Measurements from ENCODE around the gene MYBPC3.

The MYBPC3 gene

DNA sequence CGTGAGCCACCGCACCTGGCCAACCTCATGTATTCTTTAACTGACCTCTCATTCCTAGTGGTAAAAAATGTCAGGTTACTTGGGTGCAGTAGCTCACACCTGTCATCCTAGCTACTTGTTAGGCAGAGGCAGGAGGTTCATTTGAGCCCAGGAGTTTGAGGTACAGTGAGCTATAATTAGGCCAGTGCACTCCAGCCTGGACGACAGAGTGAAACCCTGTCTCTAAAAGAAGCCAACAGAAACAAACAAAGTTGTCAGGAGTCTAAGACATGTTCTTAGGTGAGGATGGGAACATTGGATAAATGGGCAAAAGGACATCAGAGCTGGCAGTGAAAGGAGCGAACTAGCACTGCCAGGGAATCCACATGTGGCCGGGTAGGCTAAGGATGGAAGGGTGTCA, 64.4 kb downstream of the MYBPC3 start:
- Histone ChIP-seq H3K4me1 (ENCODE audit: insufficient read depth, low read length) (no peaks in the 10 kb centered on the region), H3K9ac (ENCODE audit: low read depth, low read length) (no peak overlapping the region), H3K4me3 (ENCODE audit: low read length) (no peak overlapping the region), H3K36me3 (ENCODE audit: insufficient read depth, low read depth, low read length) (peaks cover 93% of the 10 kb centered on the region), H3K9me3 (ENCODE audit: insufficient read depth, low read depth, low read length) (no peaks in the 10 kb centered on the region), H3K27me3 (ENCODE audit: insufficient read depth, low read length) (no peaks in the 10 kb centered on the region), H3K27ac (ENCODE audit: low read length) (no peak overlapping the region)

DNA sequence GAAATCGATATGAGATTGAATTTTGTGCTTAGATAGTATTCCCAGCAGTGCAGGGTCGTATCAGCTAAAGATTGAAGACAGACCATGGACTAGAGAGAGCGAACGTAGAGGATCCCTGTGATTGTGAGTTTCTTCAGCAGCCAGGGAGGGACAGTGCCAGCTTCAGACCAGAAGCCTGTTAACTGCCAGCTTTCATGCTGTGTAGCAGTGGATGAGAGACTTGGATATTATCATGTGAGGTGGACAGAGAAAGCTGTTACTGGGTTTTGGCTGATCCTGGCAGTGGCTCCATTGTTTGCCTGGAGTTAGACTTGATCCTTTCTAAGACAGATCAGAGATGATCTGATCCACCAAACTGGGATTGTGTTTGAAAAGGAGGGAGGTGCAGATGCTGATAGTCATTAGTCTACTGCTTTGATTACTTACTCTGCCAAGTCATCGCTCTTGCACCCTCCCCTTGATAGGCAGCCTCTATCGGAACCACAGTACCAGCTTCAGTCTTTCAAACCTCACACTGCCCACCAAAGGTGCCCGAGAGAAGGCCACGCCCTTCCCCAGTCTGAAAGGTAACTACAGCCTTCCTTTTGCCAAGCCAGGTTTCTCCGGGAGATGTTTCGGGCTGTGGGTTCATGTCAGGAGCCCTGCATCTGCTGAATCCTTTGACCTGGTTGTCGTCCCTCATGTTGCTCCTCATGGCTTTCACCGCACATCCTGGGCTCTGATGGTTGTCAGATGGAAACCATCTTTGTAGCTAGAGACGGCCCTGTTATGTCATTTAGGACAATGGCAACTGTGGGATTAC, 66.3 kb downstream of the MYBPC3 start:
- Histone ChIP-seq H3K9ac (ENCODE audit: low read depth, low read length) (no peak overlapping the region), H3K27ac (ENCODE audit: low read length) (no peak overlapping the region)

DNA sequence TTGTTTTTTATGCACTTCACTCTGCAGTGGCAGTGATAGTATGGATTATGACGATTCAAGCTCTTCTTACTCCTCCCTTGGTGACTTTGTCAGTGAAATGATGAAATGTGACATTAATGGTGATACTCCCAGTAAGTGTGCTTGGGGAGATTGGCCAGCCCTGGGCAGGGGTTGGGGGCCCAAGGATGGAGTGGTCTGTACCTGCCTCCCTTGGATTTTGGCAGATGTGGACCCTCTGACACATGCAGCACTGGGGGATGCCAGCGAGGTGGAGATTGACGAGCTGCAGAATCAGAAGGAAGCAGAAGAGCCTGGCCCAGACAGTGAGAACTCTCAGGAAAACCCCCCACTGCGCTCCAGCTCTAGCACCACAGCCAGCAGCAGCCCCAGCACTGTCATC, 68.4 kb downstream of the MYBPC3 start:
- Histone ChIP-seq H3K4me1 (ENCODE audit: insufficient read depth, low read length) (peaks cover 3% of the 10 kb centered on the region; the same call in 1 of the 2 replicates), H3K27ac (ENCODE audit: low read length) (no peak overlapping the region), H3K9me3 (ENCODE audit: insufficient read depth, low read depth, low read length) (no peaks in the 10 kb centered on the region), H3K4me3 (ENCODE audit: low read length) (no peak overlapping the region), H3K36me3 (ENCODE audit: insufficient read depth, low read depth, low read length) (peaks cover 88% of the 10 kb centered on the region), H3K27me3 (ENCODE audit: insufficient read depth, low read length) (no peaks in the 10 kb centered on the region), H3K9ac (ENCODE audit: low read depth, low read length) (no peak overlapping the region)

More for the DNA sequence above, 66.3 kb downstream of the MYBPC3 start:
- H3K36me3 ChIP-seq (ENCODE audit: insufficient read depth, low read depth, low read length): peaks cover 90% of the 10 kb centered on the region
- no peaks in the 10 kb centered on the region for H3K9me3 ChIP-seq (ENCODE audit: insufficient read depth, low read depth, low read length)
- no peaks in the 10 kb centered on the region for H3K4me1 ChIP-seq (ENCODE audit: insufficient read depth, low read length)
- no peaks in the 10 kb centered on the region for H3K27me3 ChIP-seq (ENCODE audit: insufficient read depth, low read length)
- no peak overlapping the region for H3K4me3 ChIP-seq (ENCODE audit: low read length)

DNA sequence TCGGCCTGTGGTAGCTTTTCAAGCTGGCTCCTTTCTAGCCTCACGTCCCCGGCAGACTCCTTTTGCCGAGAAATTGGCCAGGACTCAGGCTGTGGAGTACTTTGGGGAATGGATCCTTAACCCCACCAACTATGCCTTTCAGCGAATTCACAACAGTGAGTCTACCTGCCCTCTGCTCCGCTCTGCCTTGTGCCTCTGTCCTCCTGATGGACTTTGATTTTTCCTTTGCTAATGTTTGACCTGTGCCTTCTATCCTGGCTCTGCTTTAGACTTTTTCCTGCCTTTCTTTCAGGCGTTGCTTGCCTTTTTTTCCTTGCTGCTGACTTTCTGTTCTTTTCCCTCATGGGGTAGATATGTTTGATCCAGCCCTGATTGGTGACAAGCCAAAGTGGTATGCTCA, 70.0 kb downstream of the MYBPC3 start:
- Histone ChIP-seq H3K9me3 (ENCODE audit: insufficient read depth, low read depth, low read length) (no peaks in the 10 kb centered on the region), H3K4me3 (ENCODE audit: low read length) (no peak overlapping the region), H3K27ac (ENCODE audit: low read length) (no peak overlapping the region), H3K4me1 (ENCODE audit: insufficient read depth, low read length) (peaks cover 3% of the 10 kb centered on the region; the same call in 1 of the 2 replicates), H3K36me3 (ENCODE audit: insufficient read depth, low read depth, low read length) (peaks cover 89% of the 10 kb centered on the region), H3K9ac (ENCODE audit: low read depth, low read length) (no peak overlapping the region), H3K27me3 (ENCODE audit: insufficient read depth, low read length) (no peaks in the 10 kb centered on the region)
